Measurements from ENCODE around the gene RPRD1B.
"Not testable (repeated sequence)": the region's sequence is repeated elsewhere in the genome, so short reads cannot be mapped to it uniquely, and the experiment has no call there.

Gene RPRD1B

GRCh38 chr20:38072898-38073297 is 39.4 kb downstream of the RPRD1B start:
- DNase-seq = no peak

- DNase-seq = peak; percentile 60
Measured at GRCh38 chr20:38073307-38074071, 39.9 kb downstream of the RPRD1B start.

- DNase-seq = no peak
Measured at GRCh38 chr20:38075161-38075998, 41.8 kb downstream of the RPRD1B start.

- no peak for DNase-seq
Measured at GRCh38 chr20:38076548-38076947, 43.0 kb downstream of the RPRD1B start.

GRCh38 chr20:38078084-38078483 is 44.5 kb downstream of the RPRD1B start:
- no peak for DNase-seq

- DNase-seq = no peak
Measured at GRCh38 chr20:38079353-38079752, 45.8 kb downstream of the RPRD1B start.

- DNase-seq = no peak
Measured at GRCh38 chr20:38081575-38081974, 48.0 kb downstream of the RPRD1B start.

GRCh38 chr20:38082894-38083293 is 49.3 kb downstream of the RPRD1B start:
- DNase-seq = no peak

GRCh38 chr20:38083338-38084048 is 49.9 kb downstream of the RPRD1B start:
- no peak for DNase-seq

- no peak for DNase-seq
Measured at GRCh38 chr20:38084425-38084951, 50.9 kb downstream of the RPRD1B start.

GRCh38 chr20:38085026-38085425 is 51.5 kb downstream of the RPRD1B start:
- no peak for DNase-seq

GRCh38 chr20:38089500-38089899 is 56.0 kb downstream of the RPRD1B start:
- no peak for DNase-seq

GRCh38 chr20:38090061-38090460 is 56.5 kb downstream of the RPRD1B start:
- no peak for DNase-seq

GRCh38 chr20:38091441-38092216 is 58.1 kb downstream of the RPRD1B start:
- DNase-seq = no peak

GRCh38 chr20:38092260-38092857 is 58.8 kb downstream of the RPRD1B start:
- DNase-seq = no peak

- DNase-seq = no peak
Measured at GRCh38 chr20:38092915-38093314, 59.4 kb downstream of the RPRD1B start.

GRCh38 chr20:38093641-38094077 is 60.1 kb downstream of the RPRD1B start:
- no peak for DNase-seq

GRCh38 chr20:38094373-38094891 is 60.9 kb downstream of the RPRD1B start:
- no peak for DNase-seq

- no peak for DNase-seq
Measured at GRCh38 chr20:38095017-38095686, 61.6 kb downstream of the RPRD1B start.

- DNase-seq = no peak
Measured at GRCh38 chr20:38098952-38099351, 65.4 kb downstream of the RPRD1B start.

GRCh38 chr20:38102206-38102605 is 68.7 kb downstream of the RPRD1B start:
- not testable (repeated sequence) for DNase-seq

Measured in right kidney (tissue), 1 donor.